H1 (cell line): Measurements from ENCODE around the gene NPTN. TPM values are rescaled to one million over a fixed set of nuclear protein-coding genes. Genes with fewer than 3 reads are reported as not detected.

Source experiments
- CTCF ChIA-PET: fragments of 300-600 bp; sonication (Branson Sonifier 250); formaldehyde crosslinking; loops from one replicate; lab custom pipeline; 2021; ENCODE audit not compliant: partially characterized antibody; lab: Charles Lee
- POLR2A ChIA-PET: fragments of 300-600 bp; sonication (Branson Sonifier 250); formaldehyde crosslinking; loops from one replicate; lab custom pipeline; 2021; ENCODE audit warnings: inconsistent platforms; ENCODE audit not compliant: partially characterized antibody; lab: Charles Lee
- DNase-seq, 2 experiments: peaks; one replicate each; pipeline versions ENCODE4 v3.0.0 to v3.0.0-alpha.2; 2010 to 2022; ENCODE audit warnings: low spot score in 2 of 2, low read depth in 1 of 2, mixed read lengths in 1 of 2
- FAIRE-seq: peaks from 2 replicates; lab custom pipeline; 2011; peaks lifted over from hg19 to GRCh38; lab: Jason Lieb, UNC
- H2AFZ ChIP-seq: 2 replicates; pipeline ENCODE4 v1.8.1; 2012; ENCODE audit warnings: low read length, inconsistent platforms
- H2AK5ac ChIP-seq: 2 replicates; pipeline ENCODE4 v1.6.1; 2013; ENCODE audit warnings: low read depth, low read length
- H2BK120ac ChIP-seq: replicated peaks from 2 replicates; pipeline ENCODE3; 2013; ENCODE audit warnings: low read depth, low read length, inconsistent platforms
- H2BK12ac ChIP-seq: 2 replicates; pipeline ENCODE4 v1.6.1; 2013; ENCODE audit warnings: low read depth, low read length
- H2BK15ac ChIP-seq: 2 replicates; pipeline ENCODE4 v1.6.1; 2013; ENCODE audit warnings: low read length
- H2BK20ac ChIP-seq: 2 replicates; pipeline ENCODE4 v1.6.1; 2013; ENCODE audit warnings: low read length
- H2BK5ac ChIP-seq: 2 replicates; pipeline ENCODE4 v1.6.1; 2013; ENCODE audit warnings: low read depth, low read length
- H3K14ac ChIP-seq: 2 replicates; pipeline ENCODE4 v1.6.1; 2013; ENCODE audit warnings: inconsistent platforms; ENCODE audit not compliant: insufficient read length
- H3K18ac ChIP-seq: 2 replicates; pipeline ENCODE4 v1.6.1; 2013; ENCODE audit warnings: low read length; ENCODE audit errors: extremely low read depth
- H3K23ac ChIP-seq: 2 replicates; pipeline ENCODE4 v1.6.1; 2013; ENCODE audit warnings: inconsistent platforms; ENCODE audit not compliant: insufficient read length
- H3K23me2 ChIP-seq: 2 replicates; pipeline ENCODE4 v1.6.1; 2013; ENCODE audit warnings: low read depth, low read length
- H3K27ac ChIP-seq: 2 replicates; pipeline ENCODE4 v1.6.1; 2011; ENCODE audit warnings: low read depth, low read length, inconsistent platforms
- H3K27me3 ChIP-seq, 4 experiments: replicated peaks in 1 of 4; 1 replicate in 1 of 4; 2 replicates in 3 of 4; pipeline versions ENCODE4 v1.6.1 to v1.8.1; 2011 to 2013; ENCODE audit warnings: low read length in 3 of 4, mild to moderate bottlenecking in 3 of 4, inconsistent platforms in 2 of 4, mixed read lengths in 2 of 4, moderate library complexity in 1 of 4; ENCODE audit not compliant: control insufficient read depth in 3 of 4, insufficient read depth in 3 of 4; ENCODE audit errors: extremely low read depth in 1 of 4
- H3K36me3 ChIP-seq, 4 experiments: 2 replicates each; pipeline versions ENCODE4 v1.6.1 to v1.8.1; 2011 to 2013; ENCODE audit warnings: mild to moderate bottlenecking in 4 of 4, low read length in 3 of 4, moderate library complexity in 2 of 4, control low read depth in 1 of 4, inconsistent platforms in 1 of 4; ENCODE audit not compliant: insufficient read depth in 4 of 4, control insufficient read depth in 2 of 4
- H3K4ac ChIP-seq: replicated peaks from 2 replicates; pipeline ENCODE3; 2013; ENCODE audit warnings: low read length, low read depth, mixed read lengths, inconsistent platforms; ENCODE audit not compliant: insufficient read length
- H3K4me1 ChIP-seq, 4 experiments: replicated peaks in 1 of 4; 1 replicate in 1 of 4; 2 replicates in 3 of 4; pipeline versions ENCODE4 v1.6.1 to v1.8.1; 2011 to 2013; ENCODE audit warnings: low read length in 3 of 4, inconsistent platforms in 2 of 4, mixed read lengths in 1 of 4; ENCODE audit not compliant: insufficient read depth in 4 of 4, control insufficient read depth in 3 of 4
- H3K4me2 ChIP-seq, 2 experiments: 2 replicates each; pipeline versions ENCODE4 v1.6.1 to v1.8.1; 2011 to 2013; ENCODE audit warnings: low read depth in 2 of 2, low read length in 2 of 2, control low read depth in 1 of 2, inconsistent platforms in 1 of 2, mild to moderate bottlenecking in 1 of 2; ENCODE audit not compliant: insufficient read depth in 1 of 2
- H3K4me3 ChIP-seq, 4 experiments: fragments of 200-600, 300-600 bp in 1 of 4; sonication (generic), shearing (Covaris generic), sonication (Bioruptor Twin) in 1 of 4; 2 replicates each; pipeline versions ENCODE4 v1.5.1 to v1.8.1; 2011 to 2016; ENCODE audit warnings: low read length in 4 of 4, low read depth in 3 of 4, control low read depth in 2 of 4, inconsistent platforms in 2 of 4, mild to moderate bottlenecking in 2 of 4, mixed read lengths in 1 of 4, moderate library complexity in 1 of 4; ENCODE audit not compliant: insufficient read depth in 2 of 4; ENCODE audit errors: extremely low read depth in 1 of 4
- H3K56ac ChIP-seq: replicated peaks from 2 replicates; pipeline ENCODE3; 2013; ENCODE audit warnings: low read depth, mild to moderate bottlenecking, mixed read lengths, low read length, inconsistent platforms; ENCODE audit not compliant: insufficient read length
- H3K79me1 ChIP-seq: 2 replicates; pipeline ENCODE4 v1.6.1; 2013; ENCODE audit warnings: low read depth, low read length, control low read depth
- H3K79me2 ChIP-seq, 2 experiments: 2 replicates each; pipeline versions ENCODE4 v1.6.1 to v1.8.1; 2012 to 2013; ENCODE audit warnings: low read length in 2 of 2, mild to moderate bottlenecking in 2 of 2, inconsistent platforms in 1 of 2; ENCODE audit not compliant: insufficient read depth in 2 of 2, control insufficient read depth in 1 of 2
- H3K9ac ChIP-seq, 4 experiments: replicated peaks in 1 of 4; 1 replicate in 1 of 4; 2 replicates in 3 of 4; pipeline versions ENCODE4 v1.6.1 to v1.8.1; 2011 to 2013; ENCODE audit warnings: low read depth in 3 of 4, low read length in 3 of 4, control low read depth in 2 of 4, mild to moderate bottlenecking in 2 of 4, moderate library complexity in 2 of 4, inconsistent platforms in 1 of 4; ENCODE audit errors: extremely low read depth in 1 of 4
- H3K9me3 ChIP-seq, 2 experiments: 2 replicates each; pipeline versions ENCODE4 v1.6.1 to v1.8.1; 2012 to 2013; ENCODE audit warnings: mild to moderate bottlenecking in 2 of 2, moderate library complexity in 2 of 2, control low read depth in 1 of 2, inconsistent platforms in 1 of 2, low read depth in 1 of 2, low read length in 1 of 2, mixed read lengths in 1 of 2; ENCODE audit not compliant: insufficient read depth in 2 of 2
- H4K20me1 ChIP-seq, 2 experiments: replicated peaks in 1 of 2; 2 replicates each; pipeline versions ENCODE3 to v1.8.1; 2011 to 2013; ENCODE audit warnings: inconsistent platforms in 2 of 2, low read length in 2 of 2, mild to moderate bottlenecking in 1 of 2; ENCODE audit not compliant: insufficient read depth in 2 of 2, control insufficient read depth in 1 of 2
- H4K5ac ChIP-seq: 2 replicates; pipeline ENCODE4 v1.6.1; 2013; ENCODE audit warnings: low read length, low read depth, mixed read lengths, inconsistent platforms; ENCODE audit not compliant: insufficient read length
- H4K8ac ChIP-seq: 2 replicates; pipeline ENCODE4 v1.8.0; 2013; ENCODE audit warnings: mild to moderate bottlenecking, moderate library complexity, low read length, inconsistent platforms; ENCODE audit not compliant: insufficient read depth; ENCODE audit errors: extremely low read depth
- H4K91ac ChIP-seq: replicated peaks from 2 replicates; pipeline ENCODE3; 2013; ENCODE audit warnings: low read length, mixed read lengths, inconsistent platforms; ENCODE audit not compliant: insufficient read length
- CBX8 ChIP-seq: fragments of 300-800, 300-1000 bp; sonication (generic); IDR thresholded peaks from 2 replicates; pipeline ENCODE4 v1.7.1; 2016; ENCODE audit warnings: low read depth, low read length, borderline replicate concordance
- CTCF ChIP-seq, 3 experiments: IDR thresholded peaks; 1 replicate in 2 of 3; 2 replicates in 1 of 3; pipeline versions ENCODE4 v1.5.1 to v1.6.1; 2011; ENCODE audit warnings: low read length in 3 of 3, mild to moderate bottlenecking in 3 of 3, inconsistent platforms in 2 of 3, low read depth in 1 of 3, moderate library complexity in 1 of 3; ENCODE audit not compliant: insufficient read depth in 1 of 3; ENCODE audit errors: control extremely low read depth in 1 of 3
- RBBP5 ChIP-seq: IDR thresholded peaks from 2 replicates; pipeline ENCODE4 v1.7.1; 2012; ENCODE audit warnings: low read depth, mild to moderate bottlenecking, inconsistent platforms, low read length, moderate library complexity, borderline replicate concordance
- TEAD4 ChIP-seq: IDR thresholded peaks from 2 replicates; pipeline ENCODE4 v1.6.1; 2012; ENCODE audit warnings: low read depth, low read length, inconsistent platforms, mixed read lengths
- WGBS, 2 experiments: shearing (Covaris generic) in 1 of 2; methylation state at CpG; one replicate each; pipeline versions ENCODE4 v1.1.6 to v1.1.7; 2013 to 2015; ENCODE audit warnings: low lambda C conversion rate in 2 of 2, mixed read lengths in 2 of 2, inconsistent platforms in 1 of 2, low coverage in 1 of 2, missing lambda C conversion rate in 1 of 2; ENCODE audit not compliant: insufficient replicate concordance in 2 of 2, insufficient coverage in 1 of 2, insufficient read length in 1 of 2; ENCODE audit errors: extremely low coverage in 1 of 2, missing lambda C conversion rate in 1 of 2; 5-methylcytosine and 5-hydroxymethylcytosine counted together
- polyA plus RNA-seq, 7 experiments: library from polyadenylated mRNA; depleted of rRNA in 3 of 7; stranded (reverse) in 5 of 7; unstranded in 2 of 7; fragments of >200 nt in 5 of 7; fragments of 200-250 nt in 2 of 7; gene quantifications; 1 replicate in 5 of 7; 2 replicates in 1 of 7; 4 replicates in 1 of 7; pipeline versions ENCODE4 v1.2.1 to v1.2.3, GENCODE V29; 2011 to 2013; ENCODE audit warnings: missing spikeins in 2 of 7, mixed read lengths in 2 of 7
- total RNA-seq: library from RNA; stranded (reverse); fragmentation: NEBNext Ultra II Directional; extraction: Animal tissue kit (Norgen Biotek cat#: 25700); gene quantifications from 2 replicates; pipeline ENCODE4 v1.2.1, GENCODE V29; 2021

Gene NPTN
- total and polyA plus RNA-seq, 2 of the 8 experiments (the other 6 are each of a cell fraction or from before 2014, with no cell fraction given): 67.0 to 113 TPM

DNA sequence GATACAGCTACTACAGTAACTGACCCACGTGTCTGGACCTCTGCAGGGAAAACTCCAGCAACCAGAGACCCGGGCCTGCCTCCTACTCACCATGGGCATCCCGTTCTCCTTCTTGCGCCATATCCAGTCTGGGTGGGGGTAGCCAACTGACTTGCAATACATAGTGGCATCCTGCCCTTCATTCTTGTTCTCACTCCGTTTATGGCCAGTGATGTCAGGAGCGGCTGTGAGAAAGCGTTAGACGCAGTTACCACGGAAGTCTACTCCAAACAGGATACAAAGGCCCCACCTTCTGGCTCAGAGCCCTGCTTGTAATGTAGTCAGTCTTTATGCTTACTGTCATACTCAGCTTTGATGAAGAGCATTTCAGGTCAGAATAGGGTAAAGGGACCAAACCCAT is 59.6 kb downstream of the NPTN start:
- no peak overlapping the region for H3K56ac ChIP-seq
- no peak for TF ChIP-seq RBBP5
- no peak for TF ChIP-seq CBX8
- no peak for TF ChIP-seq CTCF (IDR thresholded peaks at IDR 0.05; ENCODE audit: control extremely low read depth in 1 of 3, insufficient read depth in 1 of 3, low read depth in 1 of 3, low read length in 3 of 3)
- no peak for TF ChIP-seq TEAD4
- H3K4ac ChIP-seq: no peak overlapping the region
- H2AFZ ChIP-seq: no peak overlapping the region
- H4K91ac ChIP-seq: no peak overlapping the region
- no peak overlapping the region for H2BK20ac ChIP-seq
- H3K23me2 ChIP-seq: no peaks in the 10 kb centered on the region
- ChIA-PET POLR2A (interaction anchor here (1.1 kb wide), 1 partner anchor 11 kb away, joined by 4 read pairs; no protein-coding TSS in a partner anchor), CTCF (interaction anchor here (1.0 to 1.5 kb wide), 4 partner anchors 11 to 130 kb away, joined by 3 to 5 read pairs (median 4); no protein-coding TSS in a partner anchor)
- no peak overlapping the region for H4K5ac ChIP-seq
- no peak overlapping the region for H2BK12ac ChIP-seq
- no peak overlapping the region for H3K18ac ChIP-seq
- no peaks in the 10 kb centered on the region; the same call in 1 of the 2 replicates for H3K79me1 ChIP-seq
- no peak overlapping the region for H2BK5ac ChIP-seq
- no peak overlapping the region for H3K14ac ChIP-seq
- FAIRE-seq: no peak
- H3K9ac ChIP-seq: no peak overlapping the region
- no peak overlapping the region for H3K23ac ChIP-seq
- 92% methylated on average over 9 of the region's 9 CpGs; no CpG with 5 or more reads in 1 of the 2 experiments for WGBS, 2 experiments
- DNase-seq: no peak
- no peak overlapping the region for H2BK120ac ChIP-seq
- H2BK15ac ChIP-seq: no peak overlapping the region
- no peak overlapping the region for H3K4me3 ChIP-seq
- H4K20me1 ChIP-seq: no peaks in the 10 kb centered on the region
- no peak overlapping the region for H3K27ac ChIP-seq
- H3K4me2 ChIP-seq: no peak overlapping the region
- no peaks in the 10 kb centered on the region for H3K79me2 ChIP-seq
- no peak overlapping the region for H2AK5ac ChIP-seq
- no peaks in the 10 kb centered on the region for H3K4me1 ChIP-seq
- no peak overlapping the region for H4K8ac ChIP-seq
- H3K36me3 ChIP-seq: peaks cover 21 to 55% (median 42%) of the 10 kb centered on the region in 4 experiments
- H3K9me3 ChIP-seq: no peaks in the 10 kb centered on the region
- H3K27me3 ChIP-seq: no peaks in the 10 kb centered on the region
